H1 (cell line): ENCODE measurements around the gene KRTAP6-1. TPM values are rescaled to one million over a fixed set of nuclear protein-coding genes. Genes with fewer than 3 reads are reported as not detected.

Experiments
- CTCF ChIA-PET: fragments of 300-600 bp; sonication (Branson Sonifier 250); formaldehyde crosslinking; loops from one replicate; lab custom pipeline; 2021; ENCODE audit not compliant: partially characterized antibody; lab: Charles Lee
- POLR2A ChIA-PET: fragments of 300-600 bp; sonication (Branson Sonifier 250); formaldehyde crosslinking; loops from one replicate; lab custom pipeline; 2021; ENCODE audit warnings: inconsistent platforms; ENCODE audit not compliant: partially characterized antibody; lab: Charles Lee
- DNase-seq, 2 experiments: peaks; one replicate each; pipeline versions ENCODE4 v3.0.0 to v3.0.0-alpha.2; 2010 to 2022; ENCODE audit warnings: low spot score in 2 of 2, low read depth in 1 of 2, mixed read lengths in 1 of 2
- FAIRE-seq: peaks from 2 replicates; lab custom pipeline; 2011; peaks lifted over from hg19 to GRCh38; lab: Jason Lieb, UNC
- H2AFZ ChIP-seq: 2 replicates; pipeline ENCODE4 v1.8.1; 2012; ENCODE audit warnings: low read length, inconsistent platforms
- H2AK5ac ChIP-seq: 2 replicates; pipeline ENCODE4 v1.6.1; 2013; ENCODE audit warnings: low read depth, low read length
- H2BK120ac ChIP-seq: replicated peaks from 2 replicates; pipeline ENCODE3; 2013; ENCODE audit warnings: low read depth, low read length, inconsistent platforms
- H2BK12ac ChIP-seq: 2 replicates; pipeline ENCODE4 v1.6.1; 2013; ENCODE audit warnings: low read depth, low read length
- H2BK15ac ChIP-seq: 2 replicates; pipeline ENCODE4 v1.6.1; 2013; ENCODE audit warnings: low read length
- H2BK20ac ChIP-seq: 2 replicates; pipeline ENCODE4 v1.6.1; 2013; ENCODE audit warnings: low read length
- H2BK5ac ChIP-seq: 2 replicates; pipeline ENCODE4 v1.6.1; 2013; ENCODE audit warnings: low read depth, low read length
- H3K14ac ChIP-seq: 2 replicates; pipeline ENCODE4 v1.6.1; 2013; ENCODE audit warnings: inconsistent platforms; ENCODE audit not compliant: insufficient read length
- H3K18ac ChIP-seq: 2 replicates; pipeline ENCODE4 v1.6.1; 2013; ENCODE audit warnings: low read length; ENCODE audit errors: extremely low read depth
- H3K23ac ChIP-seq: 2 replicates; pipeline ENCODE4 v1.6.1; 2013; ENCODE audit warnings: inconsistent platforms; ENCODE audit not compliant: insufficient read length
- H3K23me2 ChIP-seq: 2 replicates; pipeline ENCODE4 v1.6.1; 2013; ENCODE audit warnings: low read depth, low read length
- H3K27ac ChIP-seq: 2 replicates; pipeline ENCODE4 v1.6.1; 2011; ENCODE audit warnings: low read depth, low read length, inconsistent platforms
- H3K27me3 ChIP-seq, 4 experiments: replicated peaks in 1 of 4; 1 replicate in 1 of 4; 2 replicates in 3 of 4; pipeline versions ENCODE4 v1.6.1 to v1.8.1; 2011 to 2013; ENCODE audit warnings: low read length in 3 of 4, mild to moderate bottlenecking in 3 of 4, inconsistent platforms in 2 of 4, mixed read lengths in 2 of 4, moderate library complexity in 1 of 4; ENCODE audit not compliant: control insufficient read depth in 3 of 4, insufficient read depth in 3 of 4; ENCODE audit errors: extremely low read depth in 1 of 4
- H3K36me3 ChIP-seq, 4 experiments: 2 replicates each; pipeline versions ENCODE4 v1.6.1 to v1.8.1; 2011 to 2013; ENCODE audit warnings: mild to moderate bottlenecking in 4 of 4, low read length in 3 of 4, moderate library complexity in 2 of 4, control low read depth in 1 of 4, inconsistent platforms in 1 of 4; ENCODE audit not compliant: insufficient read depth in 4 of 4, control insufficient read depth in 2 of 4
- H3K4ac ChIP-seq: replicated peaks from 2 replicates; pipeline ENCODE3; 2013; ENCODE audit warnings: low read length, low read depth, mixed read lengths, inconsistent platforms; ENCODE audit not compliant: insufficient read length
- H3K4me1 ChIP-seq, 4 experiments: replicated peaks in 1 of 4; 1 replicate in 1 of 4; 2 replicates in 3 of 4; pipeline versions ENCODE4 v1.6.1 to v1.8.1; 2011 to 2013; ENCODE audit warnings: low read length in 3 of 4, inconsistent platforms in 2 of 4, mixed read lengths in 1 of 4; ENCODE audit not compliant: insufficient read depth in 4 of 4, control insufficient read depth in 3 of 4
- H3K4me2 ChIP-seq, 2 experiments: 2 replicates each; pipeline versions ENCODE4 v1.6.1 to v1.8.1; 2011 to 2013; ENCODE audit warnings: low read depth in 2 of 2, low read length in 2 of 2, control low read depth in 1 of 2, inconsistent platforms in 1 of 2, mild to moderate bottlenecking in 1 of 2; ENCODE audit not compliant: insufficient read depth in 1 of 2
- H3K4me3 ChIP-seq, 4 experiments: fragments of 200-600, 300-600 bp in 1 of 4; sonication (generic), shearing (Covaris generic), sonication (Bioruptor Twin) in 1 of 4; 2 replicates each; pipeline versions ENCODE4 v1.5.1 to v1.8.1; 2011 to 2016; ENCODE audit warnings: low read length in 4 of 4, low read depth in 3 of 4, control low read depth in 2 of 4, inconsistent platforms in 2 of 4, mild to moderate bottlenecking in 2 of 4, mixed read lengths in 1 of 4, moderate library complexity in 1 of 4; ENCODE audit not compliant: insufficient read depth in 2 of 4; ENCODE audit errors: extremely low read depth in 1 of 4
- H3K56ac ChIP-seq: replicated peaks from 2 replicates; pipeline ENCODE3; 2013; ENCODE audit warnings: low read depth, mild to moderate bottlenecking, mixed read lengths, low read length, inconsistent platforms; ENCODE audit not compliant: insufficient read length
- H3K79me1 ChIP-seq: 2 replicates; pipeline ENCODE4 v1.6.1; 2013; ENCODE audit warnings: low read depth, low read length, control low read depth
- H3K79me2 ChIP-seq, 2 experiments: 2 replicates each; pipeline versions ENCODE4 v1.6.1 to v1.8.1; 2012 to 2013; ENCODE audit warnings: low read length in 2 of 2, mild to moderate bottlenecking in 2 of 2, inconsistent platforms in 1 of 2; ENCODE audit not compliant: insufficient read depth in 2 of 2, control insufficient read depth in 1 of 2
- H3K9ac ChIP-seq, 4 experiments: replicated peaks in 1 of 4; 1 replicate in 1 of 4; 2 replicates in 3 of 4; pipeline versions ENCODE4 v1.6.1 to v1.8.1; 2011 to 2013; ENCODE audit warnings: low read depth in 3 of 4, low read length in 3 of 4, control low read depth in 2 of 4, mild to moderate bottlenecking in 2 of 4, moderate library complexity in 2 of 4, inconsistent platforms in 1 of 4; ENCODE audit errors: extremely low read depth in 1 of 4
- H3K9me3 ChIP-seq, 2 experiments: 2 replicates each; pipeline versions ENCODE4 v1.6.1 to v1.8.1; 2012 to 2013; ENCODE audit warnings: mild to moderate bottlenecking in 2 of 2, moderate library complexity in 2 of 2, control low read depth in 1 of 2, inconsistent platforms in 1 of 2, low read depth in 1 of 2, low read length in 1 of 2, mixed read lengths in 1 of 2; ENCODE audit not compliant: insufficient read depth in 2 of 2
- H4K20me1 ChIP-seq, 2 experiments: replicated peaks in 1 of 2; 2 replicates each; pipeline versions ENCODE3 to v1.8.1; 2011 to 2013; ENCODE audit warnings: inconsistent platforms in 2 of 2, low read length in 2 of 2, mild to moderate bottlenecking in 1 of 2; ENCODE audit not compliant: insufficient read depth in 2 of 2, control insufficient read depth in 1 of 2
- H4K5ac ChIP-seq: 2 replicates; pipeline ENCODE4 v1.6.1; 2013; ENCODE audit warnings: low read length, low read depth, mixed read lengths, inconsistent platforms; ENCODE audit not compliant: insufficient read length
- H4K8ac ChIP-seq: 2 replicates; pipeline ENCODE4 v1.8.0; 2013; ENCODE audit warnings: mild to moderate bottlenecking, moderate library complexity, low read length, inconsistent platforms; ENCODE audit not compliant: insufficient read depth; ENCODE audit errors: extremely low read depth
- H4K91ac ChIP-seq: replicated peaks from 2 replicates; pipeline ENCODE3; 2013; ENCODE audit warnings: low read length, mixed read lengths, inconsistent platforms; ENCODE audit not compliant: insufficient read length
- RFX5 ChIP-seq: IDR thresholded peaks from 2 replicates; pipeline ENCODE4 v1.6.1; 2011; ENCODE audit warnings: low read depth, low read length, improper control_type of control experiment, borderline replicate concordance
- SIX5 ChIP-seq: IDR thresholded peaks from 2 replicates; pipeline ENCODE4 v1.6.1; 2011; ENCODE audit warnings: mild to moderate bottlenecking, low read depth, low read length
- SRF ChIP-seq: IDR thresholded peaks from 2 replicates; pipeline ENCODE4 v1.6.1; 2011; ENCODE audit warnings: mild to moderate bottlenecking, low read depth, low read length, moderate library complexity
- WGBS, 2 experiments: shearing (Covaris generic) in 1 of 2; methylation state at CpG; one replicate each; pipeline versions ENCODE4 v1.1.6 to v1.1.7; 2013 to 2015; ENCODE audit warnings: low lambda C conversion rate in 2 of 2, mixed read lengths in 2 of 2, inconsistent platforms in 1 of 2, low coverage in 1 of 2, missing lambda C conversion rate in 1 of 2; ENCODE audit not compliant: insufficient replicate concordance in 2 of 2, insufficient coverage in 1 of 2, insufficient read length in 1 of 2; ENCODE audit errors: extremely low coverage in 1 of 2, missing lambda C conversion rate in 1 of 2; 5-methylcytosine and 5-hydroxymethylcytosine counted together
- polyA plus RNA-seq, 7 experiments: library from polyadenylated mRNA; depleted of rRNA in 3 of 7; stranded (reverse) in 5 of 7; unstranded in 2 of 7; fragments of >200 nt in 5 of 7; fragments of 200-250 nt in 2 of 7; gene quantifications; 1 replicate in 5 of 7; 2 replicates in 1 of 7; 4 replicates in 1 of 7; pipeline versions ENCODE4 v1.2.1 to v1.2.3, GENCODE V29; 2011 to 2013; ENCODE audit warnings: missing spikeins in 2 of 7, mixed read lengths in 2 of 7
- total RNA-seq: library from RNA; stranded (reverse); fragmentation: NEBNext Ultra II Directional; extraction: Animal tissue kit (Norgen Biotek cat#: 25700); gene quantifications from 2 replicates; pipeline ENCODE4 v1.2.1, GENCODE V29; 2021

Gene KRTAP6-1
- total and polyA plus RNA-seq, 2 of the 8 experiments (the other 6 are each of a cell fraction or from before 2014, with no cell fraction given) = not detected

DNA sequence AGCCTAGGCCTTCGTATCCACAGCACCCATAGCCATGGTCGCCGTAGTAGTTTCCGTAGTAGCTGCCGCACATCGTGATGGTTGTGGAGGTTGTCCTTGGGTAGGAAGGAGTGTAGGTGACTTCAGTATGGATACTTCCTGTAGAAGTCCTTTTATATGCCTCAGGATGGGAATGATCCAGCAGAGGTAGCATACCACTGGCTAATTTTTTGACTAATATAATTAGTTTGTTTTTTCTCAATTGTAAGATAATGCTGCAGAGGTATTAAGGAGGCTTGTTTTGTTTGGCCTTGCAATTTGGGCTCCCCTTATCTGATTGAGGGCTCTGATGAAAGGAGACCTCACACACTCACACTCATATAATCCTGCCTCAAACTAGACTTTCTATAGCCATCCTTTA, 14.9 kb downstream of the KRTAP6-1 start, which contains the start of gene KRTAP6-2:
TSS of gene KRTAP6-2 (minus strand) at position 101 of the 400 bp plus-strand sequence. CDS start at position 73, 28 bp downstream.
- H4K8ac ChIP-seq = no peak within 1 kb of the TSS
- H2AK5ac ChIP-seq = no peak within 1 kb of the TSS
- H3K23ac ChIP-seq = no peak within 1 kb of the TSS
- H3K4ac ChIP-seq = no peak within 1 kb of the TSS
- no peak within 1 kb of the TSS for H4K5ac ChIP-seq
- no peak for TF ChIP-seq RFX5
- TF ChIP-seq SRF = no peak
- TF ChIP-seq SIX5 = no peak
- no peak within 1 kb of the TSS for H3K18ac ChIP-seq
- POLR2A ChIA-PET = no interaction called here
- no peak for DNase-seq
- no peak for FAIRE-seq
- no peak within 1 kb of the TSS for H3K56ac ChIP-seq
- H3K23me2 ChIP-seq = no peaks in the 10 kb centered on the region
- no peak within 1 kb of the TSS for H2BK15ac ChIP-seq
- H3K79me1 ChIP-seq = no peaks in the 10 kb centered on the region
- no peak within 1 kb of the TSS for H2BK5ac ChIP-seq
- H3K9ac ChIP-seq = no peak within 1 kb of the TSS
- no peaks in the 10 kb centered on the region for H3K9me3 ChIP-seq
- no peak within 1 kb of the TSS for H4K91ac ChIP-seq
- no peaks in the 10 kb centered on the region for H3K27me3 ChIP-seq
- no peak within 1 kb of the TSS for H2BK120ac ChIP-seq
- 98% methylated on average over 6 of the region's 6 CpGs; no CpG with 5 or more reads in 1 of the 2 experiments for WGBS, 2 experiments
- H3K79me2 ChIP-seq = no peaks in the 10 kb centered on the region
- CTCF ChIA-PET = interaction anchor here (0.9 kb wide), 1 partner anchor 93 kb away, joined by 3 read pairs; no protein-coding TSS in a partner anchor
- H3K4me2 ChIP-seq = no peak within 1 kb of the TSS
- H3K14ac ChIP-seq = no peak within 1 kb of the TSS
- H3K4me3 ChIP-seq = no peak within 1 kb of the TSS
- H4K20me1 ChIP-seq = no peaks in the 10 kb centered on the region
- H2BK12ac ChIP-seq = no peak within 1 kb of the TSS
- H3K36me3 ChIP-seq = no peaks in the 10 kb centered on the region
- no peak within 1 kb of the TSS for H2BK20ac ChIP-seq
- no peak within 1 kb of the TSS for H2AFZ ChIP-seq
- H3K4me1 ChIP-seq = no peaks in the 10 kb centered on the region
- H3K27ac ChIP-seq = no peak within 1 kb of the TSS
